ENCODE measurements around the gene ARSA.
"Not testable (repeated sequence)": the region's sequence is repeated elsewhere in the genome, so short reads cannot be mapped to it uniquely, and the experiment has no call there.

The ARSA gene

DNA sequence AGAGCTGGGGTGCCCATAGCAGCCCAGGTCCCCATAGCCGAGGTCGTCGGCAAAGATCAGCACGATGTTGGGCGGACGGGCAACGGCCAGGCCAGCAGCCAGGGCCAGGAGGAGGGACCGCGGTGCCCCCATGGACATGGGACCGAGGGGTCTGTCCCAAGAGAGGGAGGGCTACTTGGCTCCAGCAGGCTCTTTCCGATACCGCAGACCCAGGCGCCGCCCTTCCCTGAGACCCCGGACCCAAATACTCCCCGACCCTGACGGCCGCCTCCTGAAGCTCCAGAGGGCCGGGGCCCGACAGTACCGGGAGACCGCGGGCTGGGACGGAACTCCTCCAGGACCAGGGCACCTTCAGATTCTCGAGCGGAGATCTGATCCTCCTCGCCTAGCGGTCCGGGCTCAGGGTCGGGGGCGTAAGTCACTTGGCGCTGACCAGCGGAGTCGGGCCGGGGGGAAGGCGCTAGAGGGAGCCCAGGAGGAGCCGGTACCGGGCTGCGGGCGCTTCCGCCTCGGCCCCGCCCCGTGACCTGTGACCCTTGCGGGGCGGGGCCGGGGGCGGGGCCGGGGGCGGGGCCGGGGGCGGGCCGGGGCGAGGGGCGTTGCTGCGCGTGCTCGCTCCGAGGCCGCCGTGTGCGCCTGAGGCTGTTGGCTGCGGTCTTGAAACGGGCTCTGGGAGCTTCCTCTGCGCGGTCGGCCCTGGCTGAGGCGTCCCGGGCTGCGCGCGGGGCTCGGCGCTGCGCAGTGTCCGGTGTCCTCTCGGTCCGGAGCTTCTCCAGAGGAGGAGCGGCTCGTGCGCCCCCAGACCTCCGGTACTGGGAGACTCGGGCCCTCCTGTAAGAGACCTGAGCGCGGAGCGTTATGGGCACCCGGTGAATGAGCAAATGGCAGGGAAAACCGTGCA is at the start of gene ARSA:
ARSA (minus strand) TSS at position 511 of the 901 bp plus-strand sequence; CDS start at position 138, 373 bp downstream.
- no peak for DNase-seq

DNA sequence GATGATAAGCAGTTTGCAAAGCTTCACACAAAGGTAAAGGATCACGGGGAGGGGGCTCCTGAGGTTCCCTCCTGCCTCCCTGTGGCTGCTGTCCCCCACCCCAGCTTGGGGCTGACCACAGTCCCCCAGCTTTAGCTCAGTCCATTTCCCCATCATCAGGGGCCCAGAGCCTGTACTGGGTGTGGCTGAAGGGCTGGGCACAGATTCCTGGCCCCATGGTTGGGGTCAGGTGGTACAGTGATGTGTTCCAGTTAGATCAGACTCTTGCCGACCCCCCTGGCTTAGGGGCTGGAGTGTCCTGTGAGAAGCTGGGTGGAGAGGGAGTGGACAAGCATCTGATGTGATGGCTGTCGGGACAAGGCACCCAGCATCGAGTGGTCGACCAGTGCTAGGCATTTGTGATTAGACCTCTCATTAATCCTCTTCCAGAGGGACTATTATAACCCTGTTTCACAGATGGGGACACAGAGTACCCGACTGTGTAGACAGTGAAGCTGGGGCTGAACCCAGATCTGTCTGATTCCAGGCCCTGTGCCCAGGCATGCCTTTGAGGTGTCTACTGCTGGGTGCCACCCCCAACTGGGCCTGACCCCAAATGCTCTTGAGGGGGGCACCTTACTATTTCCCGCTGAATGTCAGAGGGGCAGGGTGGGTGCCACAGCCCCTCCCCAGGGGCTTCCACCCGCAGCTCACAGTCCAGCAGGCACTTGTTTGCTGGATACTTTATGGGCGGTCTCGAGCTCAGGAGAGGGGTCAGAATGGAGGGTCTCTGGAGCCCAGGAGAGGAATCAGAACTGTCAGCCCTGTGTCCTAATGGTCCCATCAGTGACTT is 48.9 kb upstream of the ARSA start:
- no peak for DNase-seq

DNA sequence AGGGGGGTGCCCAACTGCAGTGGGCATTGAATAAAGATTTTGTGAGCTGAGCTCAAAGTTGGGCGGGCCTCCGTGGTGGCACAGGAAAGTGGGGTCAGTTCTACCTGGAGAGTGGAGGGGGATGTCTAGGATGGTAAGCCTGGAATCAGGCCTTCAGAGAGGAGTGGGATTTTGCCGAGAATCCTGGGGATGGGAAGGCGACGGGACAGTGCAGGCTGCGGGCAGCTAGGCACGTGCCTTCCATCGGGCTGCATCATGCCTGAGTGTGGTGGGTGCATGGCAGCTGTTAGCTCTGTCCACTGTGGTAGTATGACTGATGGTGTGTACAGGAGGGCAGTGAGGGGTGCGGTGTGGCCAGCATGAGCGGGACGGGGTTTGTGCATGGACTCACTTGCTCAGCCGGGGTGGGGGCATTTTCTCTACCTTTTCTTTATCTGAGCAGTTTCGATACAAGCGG is 48.3 kb upstream of the ARSA start:
- DNase-seq: no peak

DNA sequence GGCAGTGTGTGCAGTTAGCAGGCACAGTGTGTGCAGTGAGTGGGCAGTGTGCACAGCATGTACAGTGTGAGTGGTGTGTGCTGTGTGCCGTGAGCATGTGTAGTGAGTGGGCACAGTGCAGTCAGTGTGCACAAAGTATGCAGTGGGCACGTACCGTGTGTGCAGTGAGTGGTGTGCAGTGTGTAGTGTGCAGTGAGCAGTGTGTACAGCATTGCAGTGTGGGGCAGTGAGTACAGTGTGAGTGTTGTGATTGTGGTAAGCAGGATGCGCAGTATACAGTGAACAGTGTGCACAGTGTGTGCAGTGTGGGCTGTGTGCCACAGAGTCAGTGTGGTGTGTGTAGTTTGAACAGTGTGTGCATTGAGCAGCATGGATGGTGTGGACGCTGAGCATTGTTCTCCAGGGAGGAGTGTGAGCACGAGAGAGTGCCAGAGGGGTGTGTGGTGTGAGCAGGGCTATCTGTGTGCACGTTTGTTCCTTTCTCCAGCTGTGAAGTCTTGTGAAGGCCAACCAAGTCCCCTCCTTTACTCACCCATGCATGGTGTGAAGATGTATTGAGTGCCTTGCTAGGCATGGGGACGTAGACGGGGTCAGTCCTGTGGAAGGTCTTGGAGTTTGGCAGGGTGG is 47.7 kb upstream of the ARSA start:
- DNase-seq: no peak

DNA sequence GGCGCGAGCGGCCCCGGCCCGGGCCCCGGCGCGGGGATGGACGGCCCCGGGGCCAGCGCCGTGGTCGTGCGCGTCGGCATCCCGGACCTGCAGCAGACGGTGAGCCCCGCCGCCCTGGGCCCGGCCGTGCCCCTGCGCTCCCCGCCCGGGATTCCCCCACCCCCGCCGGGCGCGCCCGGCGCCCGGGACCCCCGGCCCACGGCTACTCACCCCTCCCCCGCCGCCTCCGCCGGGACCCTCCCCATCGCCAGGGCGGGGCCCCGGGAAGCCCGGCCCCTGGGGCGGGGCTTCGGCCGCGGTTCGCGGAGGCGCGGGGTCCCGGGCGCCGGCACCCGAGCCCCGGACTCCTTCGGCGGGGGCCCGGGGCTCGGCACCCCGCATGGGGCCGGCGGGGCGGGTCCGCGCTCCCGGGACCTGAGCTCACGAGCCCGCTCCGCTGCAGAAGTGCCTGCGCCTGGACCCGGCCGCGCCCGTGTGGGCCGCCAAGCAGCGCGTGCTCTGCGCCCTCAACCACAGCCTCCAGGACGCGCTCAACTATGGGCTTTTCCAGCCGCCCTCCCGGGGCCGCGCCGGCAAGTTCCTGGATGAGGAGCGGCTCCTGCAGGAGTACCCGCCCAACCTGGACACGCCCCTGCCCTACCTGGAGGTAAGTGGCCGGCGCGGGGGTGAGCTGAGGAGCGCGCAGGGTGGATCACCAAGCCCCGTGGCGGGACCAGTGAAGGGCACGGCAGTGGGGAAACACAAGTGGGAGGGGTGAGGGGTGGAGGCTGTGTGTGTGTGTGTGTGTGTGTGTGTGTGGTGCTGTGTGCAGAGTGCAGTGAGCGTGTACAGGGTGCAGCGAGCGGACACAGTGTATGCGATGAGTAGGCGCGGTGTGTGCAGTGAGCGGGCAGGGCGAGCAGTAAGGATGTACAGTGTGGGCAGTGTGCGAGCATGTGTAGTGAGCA is 46.9 kb upstream of the ARSA start:
- DNase-seq: no peak

DNA sequence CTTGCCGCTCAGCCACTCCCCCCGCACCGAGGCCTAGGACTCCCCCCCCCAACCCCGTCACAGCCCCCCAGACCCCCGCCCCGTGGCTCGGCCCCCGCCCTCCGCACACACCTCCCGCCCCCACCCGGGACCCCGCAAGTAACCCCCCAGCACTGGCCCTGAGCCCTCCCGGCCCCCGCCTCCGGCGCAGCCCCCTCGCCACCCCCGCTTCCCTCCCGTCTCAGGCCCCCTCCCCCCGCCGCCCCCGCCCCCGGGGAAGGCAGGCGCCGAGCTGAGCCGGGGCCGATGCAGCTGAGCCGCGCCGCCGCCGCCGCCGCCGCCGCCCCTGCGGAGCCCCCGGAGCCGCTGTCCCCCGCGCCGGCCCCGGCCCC is 46.2 kb upstream of the ARSA start:
- no peak for DNase-seq

DNA sequence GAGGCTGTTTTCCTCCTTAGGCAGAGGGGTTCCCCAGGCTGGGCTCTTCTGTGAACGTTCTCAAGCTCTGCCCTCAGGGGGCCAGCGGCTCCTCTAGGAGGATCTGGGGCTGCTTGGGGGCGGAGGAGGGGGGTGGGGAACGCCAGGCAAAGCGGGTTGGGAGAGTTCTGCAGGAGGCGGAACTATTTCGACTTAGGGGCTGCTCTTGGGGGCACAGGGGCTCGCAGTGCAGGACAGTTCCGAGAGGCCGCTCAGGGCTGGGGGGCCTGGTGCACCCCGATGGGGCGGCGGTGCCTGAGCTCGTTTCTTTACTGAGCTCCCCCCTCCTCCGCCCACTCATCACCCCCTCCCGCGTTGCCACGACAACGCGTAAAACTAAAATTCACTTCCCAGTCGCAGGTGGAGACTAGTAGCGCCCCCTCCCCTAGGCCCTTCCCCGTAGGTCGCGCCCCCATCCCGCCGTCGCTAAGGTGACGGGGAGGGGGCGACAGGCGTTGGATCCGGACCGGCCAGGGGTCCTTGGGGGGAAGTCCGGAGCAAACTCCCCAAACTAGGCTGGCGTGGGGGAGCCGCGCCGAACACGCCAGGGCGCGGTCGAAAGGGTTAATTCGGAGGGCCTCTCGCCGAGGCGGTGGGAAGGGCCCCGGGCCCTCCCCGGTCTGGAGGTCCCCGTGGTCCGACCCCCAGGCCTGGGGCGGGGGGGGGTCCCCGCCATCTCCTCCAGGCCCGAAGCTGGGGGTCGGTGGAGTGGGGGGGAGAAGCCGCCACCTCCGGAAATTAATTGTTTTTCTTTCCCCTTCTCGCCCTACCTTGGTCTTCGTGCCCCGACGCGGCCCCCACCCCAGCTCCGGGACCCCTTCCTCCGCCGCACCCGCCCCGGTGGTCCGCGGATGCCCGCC is 45.5 kb upstream of the ARSA start:
- DNase-seq: no peak

DNA sequence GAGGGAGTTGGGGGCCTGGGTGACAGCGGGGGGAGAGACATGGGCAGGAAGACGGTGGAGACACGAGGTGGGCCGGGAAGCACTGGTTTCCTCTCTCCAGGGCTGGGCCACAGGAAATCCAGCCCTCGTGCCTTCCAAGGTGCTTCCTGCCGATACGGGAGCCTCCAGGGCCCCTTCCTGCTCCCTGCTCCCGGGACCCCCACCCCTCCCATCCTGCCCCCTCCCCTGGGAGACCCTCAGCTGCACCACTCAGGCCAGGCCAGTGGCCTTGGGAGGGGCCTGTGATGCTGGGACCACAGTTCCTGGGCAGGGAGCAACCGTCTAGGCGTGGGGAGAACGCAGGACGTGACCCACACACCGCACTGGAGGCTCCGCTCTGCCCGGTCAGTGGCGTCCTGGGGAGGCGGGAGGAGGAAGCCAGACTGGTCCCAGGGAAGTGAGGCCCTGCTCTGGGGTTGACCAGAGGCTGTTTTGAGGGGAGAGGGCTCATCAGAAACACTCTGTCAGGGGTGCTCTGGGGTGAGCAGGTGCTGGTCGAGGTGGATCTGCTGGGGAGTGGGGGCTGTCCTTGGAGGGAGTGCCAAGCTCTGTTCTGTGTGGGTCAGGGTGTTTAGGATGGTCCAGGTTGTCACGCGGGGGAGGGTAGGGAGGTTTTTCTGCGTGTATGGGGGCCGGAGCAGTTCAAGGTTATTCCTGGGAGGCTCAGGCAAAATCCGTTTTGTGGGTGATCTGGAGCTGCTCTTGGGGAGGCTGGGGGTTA is 44.7 kb upstream of the ARSA start, which contains the start of gene SHANK3:
SHANK3 (plus strand) TSS at position 353 of the 760 bp plus-strand sequence.
- no peak for DNase-seq

DNA sequence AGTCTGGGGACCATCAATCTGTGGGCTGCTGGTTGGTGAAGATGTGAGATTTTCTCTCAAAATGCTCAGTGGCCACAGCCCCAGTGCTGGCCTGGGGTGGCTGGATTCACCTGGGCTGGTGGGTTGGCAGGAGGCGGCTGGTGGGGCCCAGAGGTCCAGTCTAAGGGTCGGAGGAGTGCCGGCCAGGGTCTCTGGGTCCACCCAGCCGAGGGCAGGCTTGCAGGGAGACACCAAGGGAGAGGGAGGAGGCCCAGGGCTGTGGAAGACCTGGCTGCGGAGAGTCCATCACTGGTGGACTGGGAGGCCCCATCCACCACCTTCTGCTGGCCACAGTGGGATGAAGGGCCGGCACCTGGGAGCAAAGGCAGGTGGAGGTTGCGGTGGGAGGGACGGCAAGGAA is 44.1 kb upstream of the ARSA start:
- no peak for DNase-seq

DNA sequence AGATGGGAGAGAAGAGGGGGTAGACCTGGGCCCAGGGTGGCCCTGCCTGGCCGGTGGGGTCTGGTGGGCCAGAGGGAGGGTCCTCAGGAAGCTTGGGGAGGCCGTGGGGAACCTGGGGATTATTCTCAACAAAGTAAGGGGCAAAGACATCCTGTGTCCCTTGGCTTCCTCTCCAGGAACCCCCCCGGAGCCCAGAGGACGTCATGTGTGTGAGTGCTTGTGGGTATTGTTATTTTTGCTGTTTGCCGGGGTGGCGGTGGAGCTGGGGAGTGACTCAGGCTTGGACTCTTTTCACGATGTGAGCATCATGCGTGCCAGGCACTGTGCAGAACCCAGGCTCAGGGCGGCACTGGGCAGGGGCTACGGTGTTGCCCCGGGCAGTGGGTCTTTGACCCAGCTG is 43.7 kb upstream of the ARSA start:
- no peak for DNase-seq

DNA sequence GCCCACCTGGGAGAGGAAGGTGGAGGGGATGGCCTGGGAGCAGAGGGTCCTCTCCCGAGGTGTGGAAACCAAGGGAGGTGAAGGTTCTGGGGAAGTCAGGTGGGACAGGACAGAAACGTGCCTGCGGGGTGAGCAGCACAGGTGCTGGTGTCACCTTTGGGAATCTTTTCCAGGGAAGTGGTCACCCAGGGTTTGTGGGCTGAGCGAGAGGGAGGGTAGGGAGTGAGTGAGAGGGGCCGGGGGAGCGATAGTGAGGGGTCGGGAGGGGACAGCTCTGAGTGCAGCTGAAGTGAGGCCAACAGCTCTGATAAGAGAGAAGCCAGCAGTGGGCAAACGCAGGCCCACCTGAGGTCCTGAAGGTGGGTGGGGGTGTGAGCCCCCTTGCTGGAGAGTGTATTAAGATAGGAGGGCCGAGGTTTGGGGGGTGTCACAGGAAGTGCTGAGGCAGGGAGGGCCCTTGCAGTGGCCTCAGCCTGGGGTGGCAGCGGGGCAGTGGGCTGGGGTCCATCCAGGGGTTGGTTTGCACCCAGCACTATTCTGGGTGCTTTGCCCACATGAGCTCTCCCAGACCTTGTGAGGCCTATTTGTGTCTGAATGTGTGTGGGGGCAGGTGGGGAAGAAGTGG is 43.1 kb upstream of the ARSA start:
- no peak for DNase-seq

DNA sequence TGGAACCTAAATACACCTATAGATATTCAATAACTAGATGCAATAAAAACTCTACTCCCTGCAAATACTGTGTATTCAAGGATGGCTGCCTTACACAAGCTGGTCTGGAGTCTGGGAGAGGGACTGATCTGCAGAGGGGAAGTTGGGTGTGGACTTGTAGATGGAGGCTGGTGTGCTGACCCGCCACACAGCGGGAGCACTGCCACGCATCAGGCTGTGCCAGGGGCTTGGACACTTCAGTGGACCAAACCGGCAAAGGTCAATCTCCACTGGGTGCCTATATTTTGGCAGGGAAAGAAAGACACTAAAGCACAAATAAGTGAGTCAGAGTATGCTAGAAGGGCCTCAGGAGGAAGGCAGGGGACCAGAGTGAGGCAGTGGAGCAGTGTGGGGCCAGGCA is 42.6 kb upstream of the ARSA start:
- no peak for DNase-seq

DNA sequence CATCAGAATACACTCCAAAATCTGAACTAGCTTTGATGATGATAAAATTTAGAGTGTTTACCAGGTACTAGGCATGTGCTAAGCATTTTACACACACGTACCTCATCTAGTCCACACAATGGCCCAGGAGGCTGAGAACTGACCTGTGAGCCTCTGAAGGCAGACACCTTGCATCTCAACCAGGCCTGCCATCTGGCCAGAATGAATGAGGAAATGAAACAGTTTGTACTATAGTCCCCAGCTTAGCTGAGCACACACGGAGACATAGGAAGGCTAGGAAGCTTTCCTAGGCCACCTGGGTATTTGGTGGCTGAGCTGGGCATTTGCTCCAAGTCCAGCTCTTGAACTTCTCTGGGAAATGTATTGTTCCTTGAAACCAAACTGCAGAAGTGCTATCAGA is 37.8 kb upstream of the ARSA start:
- no peak for DNase-seq

DNA sequence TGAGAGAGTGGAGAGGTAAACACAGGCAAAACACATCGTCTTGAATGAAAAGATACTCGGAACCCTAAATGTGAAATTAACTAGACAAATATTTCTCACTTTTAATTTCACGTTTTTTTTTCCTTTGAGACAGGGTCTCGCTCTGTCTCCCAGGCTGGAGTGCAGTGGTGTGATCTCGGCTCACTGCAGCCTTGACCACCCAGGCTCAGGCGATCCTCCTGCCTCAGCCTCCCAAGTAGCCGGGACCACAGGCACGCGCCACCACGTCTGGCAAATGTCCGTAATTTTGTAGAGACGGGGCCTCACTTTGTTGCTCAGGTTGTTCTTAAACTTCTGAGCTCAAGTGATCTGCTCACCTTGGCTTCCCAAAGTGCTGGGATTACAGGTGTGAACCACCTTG is 37.3 kb upstream of the ARSA start:
- no peak for DNase-seq

DNA sequence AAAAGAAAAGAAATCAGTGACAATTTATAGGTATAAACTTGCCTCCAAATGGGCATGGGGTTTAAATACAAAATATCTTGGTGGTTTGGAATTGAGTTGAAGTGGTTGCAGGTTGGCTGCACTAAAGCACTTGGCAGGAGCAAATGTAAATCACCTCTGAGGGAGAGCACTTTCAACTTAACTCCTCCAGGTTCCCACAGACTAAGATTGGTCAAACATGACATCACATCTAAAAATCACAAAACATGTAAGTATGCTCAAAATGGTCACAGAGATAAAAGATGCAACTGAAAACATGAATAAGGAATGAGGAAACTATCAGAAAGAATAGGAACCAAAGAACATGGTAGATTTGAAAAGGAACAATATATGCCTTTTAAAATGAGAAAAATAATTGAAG is 32.4 kb upstream of the ARSA start:
- DNase-seq: no peak

DNA sequence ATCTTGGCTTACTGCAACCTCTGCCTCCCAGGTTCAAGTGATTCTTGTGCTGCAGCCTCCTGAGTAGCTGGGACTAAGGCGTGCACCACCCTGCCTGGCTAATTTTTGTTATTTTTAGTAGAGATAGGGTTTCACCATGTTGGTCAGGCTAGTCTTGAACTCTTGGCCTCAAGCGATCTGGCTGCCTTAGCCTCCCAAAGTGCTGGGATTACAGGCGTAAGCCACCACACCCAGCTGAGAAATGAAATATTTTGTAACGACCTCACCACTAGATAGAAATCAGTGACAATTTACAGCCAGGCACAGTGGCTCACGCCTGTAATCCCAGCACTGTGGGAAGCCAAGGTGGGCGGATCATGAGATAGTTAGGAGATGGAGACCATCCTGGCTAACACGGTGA is 31.8 kb upstream of the ARSA start:
- not testable (repeated sequence) for DNase-seq

DNA sequence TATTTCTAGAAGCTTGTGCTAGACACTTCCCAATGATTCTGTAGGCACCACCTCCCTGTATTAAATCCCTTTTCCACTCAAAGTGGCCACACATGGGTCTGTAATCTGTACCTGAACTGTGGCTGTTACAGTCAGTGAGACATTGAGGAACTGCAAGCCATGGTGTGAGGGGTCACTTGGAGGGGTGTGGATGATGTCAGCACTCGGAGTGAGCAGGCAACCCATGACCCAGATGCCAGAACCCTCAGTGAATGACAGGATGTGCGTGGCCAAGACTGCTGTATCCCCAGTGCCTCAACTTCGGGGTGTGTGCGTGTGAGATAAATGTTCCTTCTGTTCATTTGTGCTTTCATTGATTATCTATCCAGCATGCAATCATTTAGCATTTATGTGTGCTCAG is 30.0 kb upstream of the ARSA start:
- no peak for DNase-seq

DNA sequence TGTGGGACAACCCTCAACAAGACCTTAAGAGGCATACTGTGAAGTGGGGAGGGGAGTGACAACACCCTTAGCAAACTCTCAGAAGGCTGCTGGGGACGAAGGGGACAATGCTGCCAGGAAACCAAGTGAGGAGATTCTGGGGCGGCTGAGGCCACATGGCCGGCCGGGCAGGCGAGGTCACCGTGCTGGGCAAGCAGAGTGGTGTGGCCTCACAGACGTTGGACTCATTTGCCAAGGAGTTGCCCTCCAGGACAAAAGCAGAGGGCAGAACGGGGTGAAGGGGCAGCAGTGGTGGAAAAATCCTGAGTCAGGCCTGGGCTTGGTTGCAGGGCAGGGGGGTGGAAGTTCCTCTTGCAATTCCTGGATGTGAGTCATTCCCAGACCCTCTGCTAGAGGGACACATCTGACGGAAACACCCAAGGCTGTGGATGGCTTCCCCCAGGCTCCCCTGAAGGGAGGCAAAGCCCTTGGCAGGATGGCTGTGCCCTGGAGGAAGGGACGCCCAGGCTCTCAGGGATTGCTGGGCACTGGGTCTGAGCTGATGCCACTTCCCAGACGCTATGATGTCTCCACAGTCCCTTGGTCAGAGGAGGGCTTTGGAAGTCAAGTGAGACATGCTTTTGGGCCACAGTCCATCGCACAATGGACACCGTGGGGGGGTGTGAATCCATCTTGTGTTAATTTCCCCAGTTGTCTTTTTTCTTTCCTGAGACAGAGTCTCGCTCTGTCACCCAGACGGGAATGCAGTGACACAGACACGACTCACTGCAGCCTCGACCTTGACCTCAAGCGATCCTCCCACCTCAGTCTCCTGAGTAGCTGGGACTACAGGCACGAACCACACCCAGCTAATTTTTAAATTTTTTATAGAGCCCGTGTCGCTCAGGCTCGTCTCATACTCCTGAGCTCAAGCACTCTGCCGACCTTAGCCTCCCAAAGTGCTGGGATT is 28.4 kb upstream of the ARSA start:
- DNase-seq: no peak

DNA sequence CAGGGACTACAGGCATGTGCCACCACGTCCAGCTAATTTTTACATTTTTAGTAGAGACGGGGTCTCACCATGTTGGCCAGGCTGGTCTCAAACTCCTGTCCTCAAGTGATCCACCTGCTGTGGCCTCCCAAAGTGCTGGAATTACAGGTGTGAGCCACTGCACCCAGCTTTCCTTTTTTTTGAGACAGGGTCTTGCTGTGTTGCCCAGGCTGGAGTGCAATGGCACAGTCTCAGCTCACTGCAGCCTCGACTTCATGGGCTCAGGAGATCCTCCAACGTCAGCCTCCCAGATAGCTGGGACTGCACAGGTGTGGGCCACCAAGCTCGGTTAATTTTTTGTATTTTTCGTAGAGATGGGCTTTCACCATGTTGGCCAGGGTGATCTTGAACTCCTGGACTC is 26.7 kb upstream of the ARSA start:
- DNase-seq: not testable (repeated sequence)

Data from NCI-H1436 treated with DMSO at 0.1 percent for 48 hours (cell line).